SK-N-SH treated with all-trans-retinoic acid at 6 μM for 48 hours (cell line): Measurements from ENCODE around the gene ALDH4A1.

Source experiments
- ATAC-seq: fragments of 200-7000 bp; cut with Tn5 transposase; 3 replicates; pipeline ENCODE4 v1.9.1; 2020; ENCODE audit warnings: mild to moderate bottlenecking, moderate library complexity
- ARNTL ChIP-seq: fragments of 450-650 bp; formaldehyde crosslinking; IDR thresholded peaks from 2 replicates; pipeline ENCODE4 v1.5.0; 2020; ENCODE audit warnings: low read depth, mild to moderate bottlenecking, moderate library complexity, borderline replicate concordance
- BACH2 ChIP-seq: fragments of 250-450 bp; sonication (Bioruptor Pico); IDR thresholded peaks from 2 replicates; pipeline ENCODE4 v1.9.0; 2021; ENCODE audit warnings: mild to moderate bottlenecking, borderline replicate concordance
- CSDC2 ChIP-seq: fragments of 250-450 bp; sonication (Bioruptor Pico); IDR thresholded peaks from 2 replicates; pipeline ENCODE4 v1.5.0; 2020; ENCODE audit warnings: mild to moderate bottlenecking, moderate library complexity
- ESRRG ChIP-seq: fragments of 250-450 bp; sonication (Bioruptor Pico); IDR thresholded peaks from 2 replicates; pipeline ENCODE4 v1.6.1; 2021; ENCODE audit warnings: mild to moderate bottlenecking
- GLIS3 ChIP-seq: fragments of 250-450 bp; sonication (Bioruptor Pico); IDR thresholded peaks from 2 replicates; pipeline ENCODE4 v1.5.0; 2020; ENCODE audit warnings: mild to moderate bottlenecking, moderate library complexity
- OSR1 ChIP-seq: fragments of 250-450 bp; sonication (Bioruptor Pico); IDR thresholded peaks from 2 replicates; pipeline ENCODE4 v1.8.0; 2022; ENCODE audit warnings: moderate library complexity, mild to moderate bottlenecking, inconsistent platforms
- PPARA ChIP-seq: fragments of 250-450 bp; sonication (Bioruptor Pico); IDR thresholded peaks from 2 replicates; pipeline ENCODE4 v1.5.0; 2020; ENCODE audit warnings: mild to moderate bottlenecking, borderline replicate concordance
- RARB ChIP-seq: fragments of 250-450 bp; sonication (Bioruptor Pico); IDR thresholded peaks from 2 replicates; pipeline ENCODE4 v1.8.0; 2021; ENCODE audit warnings: mild to moderate bottlenecking, moderate library complexity
- SNAI2 ChIP-seq: fragments of 250-450 bp; sonication (Bioruptor Pico); IDR thresholded peaks from 2 replicates; pipeline ENCODE4 v1.5.0; 2020; ENCODE audit warnings: mild to moderate bottlenecking, moderate library complexity
- TCF4 ChIP-seq: fragments of 250-450 bp; sonication (Bioruptor Pico); IDR thresholded peaks from 2 replicates; pipeline ENCODE4 v1.8.0; 2021; ENCODE audit warnings: mild to moderate bottlenecking, moderate library complexity, borderline replicate concordance
- TOX ChIP-seq: fragments of 250-450 bp; sonication (Bioruptor Pico); IDR thresholded peaks from 2 replicates; pipeline ENCODE4 v1.8.0; 2021; ENCODE audit warnings: mild to moderate bottlenecking, moderate library complexity, borderline replicate concordance
- ZC3H10 ChIP-seq: fragments of 250-450 bp; sonication (Bioruptor Pico); IDR thresholded peaks from 2 replicates; pipeline ENCODE4 v1.5.1; 2021; ENCODE audit warnings: mild to moderate bottlenecking, moderate library complexity
- ZFP30 ChIP-seq: fragments of 450-650 bp; formaldehyde crosslinking; IDR thresholded peaks from 2 replicates; pipeline ENCODE4 v1.5.0; 2022; ENCODE audit warnings: mild to moderate bottlenecking, moderate library complexity
- ZNF565 ChIP-seq: fragments of 450-650 bp; formaldehyde crosslinking; conservative IDR thresholded peaks from 2 replicates; pipeline ENCODE4 v1.5.0; 2020; ENCODE audit warnings: low read depth, mild to moderate bottlenecking, moderate library complexity
- ZNF70 ChIP-seq: fragments of 450-650 bp; formaldehyde crosslinking; IDR thresholded peaks from 2 replicates; pipeline ENCODE4 v1.5.0; 2020; ENCODE audit warnings: mild to moderate bottlenecking, moderate library complexity
- TF ChIP-seq, protein P1 (sequence below): fragments of 250-450 bp; sonication (Bioruptor Pico); IDR thresholded peaks from 2 replicates; pipeline ENCODE4 v1.8.0; 2021; ENCODE audit warnings: low read depth, mild to moderate bottlenecking, moderate library complexity, borderline replicate concordance
- TF ChIP-seq, protein P2 (sequence below): fragments of 250-450 bp; sonication (Bioruptor Pico); IDR thresholded peaks from 2 replicates; pipeline ENCODE4 v1.5.1; 2021; ENCODE audit warnings: mild to moderate bottlenecking, moderate library complexity
- TF ChIP-seq, protein P3 (sequence below): fragments of 250-450 bp; sonication (Bioruptor Pico); IDR thresholded peaks from 2 replicates; pipeline ENCODE4 v1.8.0; 2020; ENCODE audit warnings: mild to moderate bottlenecking, moderate library complexity, borderline replicate concordance
- TF ChIP-seq, protein P4 (sequence below): fragments of 250-450 bp; sonication (Bioruptor Pico); IDR thresholded peaks from 2 replicates; pipeline ENCODE4 v1.5.0; 2020; ENCODE audit warnings: mild to moderate bottlenecking, moderate library complexity
- TF ChIP-seq, protein P5 (sequence below): fragments of 250-450 bp; sonication (Bioruptor Pico); IDR thresholded peaks from 2 replicates; pipeline ENCODE4 v1.5.1; 2020; ENCODE audit warnings: low read depth, mild to moderate bottlenecking, moderate library complexity

Gene ALDH4A1

DNA sequence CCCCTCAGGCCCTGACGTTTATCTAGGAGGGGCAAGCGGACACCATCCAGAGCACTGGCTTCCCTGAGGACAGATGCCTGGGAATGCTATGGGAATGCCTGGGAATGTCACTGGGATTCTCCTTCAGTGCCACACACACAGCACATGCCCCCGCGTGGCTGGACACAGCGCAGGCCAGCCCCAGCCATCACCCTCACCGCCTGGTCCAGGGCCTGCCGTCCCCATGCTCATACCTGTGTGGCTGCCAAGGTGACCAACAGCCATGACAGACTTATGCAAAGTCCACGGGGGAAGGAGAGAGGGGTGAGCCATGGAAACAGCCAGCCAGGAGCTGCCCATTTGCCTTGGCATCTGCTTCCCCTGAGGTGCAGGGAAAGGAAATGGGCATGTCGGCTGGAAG, 37.2 kb downstream of the ALDH4A1 start (continued):
- TF ChIP-seq, protein P1, sequence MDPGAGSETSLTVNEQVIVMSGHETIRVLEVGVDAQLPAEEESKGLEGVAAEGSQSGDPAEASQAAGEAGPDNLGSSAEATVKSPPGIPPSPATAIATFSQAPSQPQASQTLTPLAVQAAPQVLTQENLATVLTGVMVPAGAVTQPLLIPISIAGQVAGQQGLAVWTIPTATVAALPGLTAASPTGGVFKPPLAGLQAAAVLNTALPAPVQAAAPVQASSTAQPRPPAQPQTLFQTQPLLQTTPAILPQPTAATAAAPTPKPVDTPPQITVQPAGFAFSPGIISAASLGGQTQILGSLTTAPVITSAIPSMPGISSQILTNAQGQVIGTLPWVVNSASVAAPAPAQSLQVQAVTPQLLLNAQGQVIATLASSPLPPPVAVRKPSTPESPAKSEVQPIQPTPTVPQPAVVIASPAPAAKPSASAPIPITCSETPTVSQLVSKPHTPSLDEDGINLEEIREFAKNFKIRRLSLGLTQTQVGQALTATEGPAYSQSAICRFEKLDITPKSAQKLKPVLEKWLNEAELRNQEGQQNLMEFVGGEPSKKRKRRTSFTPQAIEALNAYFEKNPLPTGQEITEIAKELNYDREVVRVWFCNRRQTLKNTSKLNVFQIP (CRISPR knock-in tag), result no peak
- TF ChIP-seq ZC3H10 (no peak), PPARA (CRISPR knock-in tag) (no peak)
- TF ChIP-seq, protein P2, sequence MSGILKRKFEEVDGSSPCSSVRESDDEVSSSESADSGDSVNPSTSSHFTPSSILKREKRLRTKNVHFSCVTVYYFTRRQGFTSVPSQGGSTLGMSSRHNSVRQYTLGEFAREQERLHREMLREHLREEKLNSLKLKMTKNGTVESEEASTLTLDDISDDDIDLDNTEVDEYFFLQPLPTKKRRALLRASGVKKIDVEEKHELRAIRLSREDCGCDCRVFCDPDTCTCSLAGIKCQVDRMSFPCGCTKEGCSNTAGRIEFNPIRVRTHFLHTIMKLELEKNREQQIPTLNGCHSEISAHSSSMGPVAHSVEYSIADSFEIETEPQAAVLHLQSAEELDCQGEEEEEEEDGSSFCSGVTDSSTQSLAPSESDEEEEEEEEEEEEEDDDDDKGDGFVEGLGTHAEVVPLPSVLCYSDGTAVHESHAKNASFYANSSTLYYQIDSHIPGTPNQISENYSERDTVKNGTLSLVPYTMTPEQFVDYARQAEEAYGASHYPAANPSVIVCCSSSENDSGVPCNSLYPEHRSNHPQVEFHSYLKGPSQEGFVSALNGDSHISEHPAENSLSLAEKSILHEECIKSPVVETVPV (CRISPR knock-in tag), result no peak

DNA sequence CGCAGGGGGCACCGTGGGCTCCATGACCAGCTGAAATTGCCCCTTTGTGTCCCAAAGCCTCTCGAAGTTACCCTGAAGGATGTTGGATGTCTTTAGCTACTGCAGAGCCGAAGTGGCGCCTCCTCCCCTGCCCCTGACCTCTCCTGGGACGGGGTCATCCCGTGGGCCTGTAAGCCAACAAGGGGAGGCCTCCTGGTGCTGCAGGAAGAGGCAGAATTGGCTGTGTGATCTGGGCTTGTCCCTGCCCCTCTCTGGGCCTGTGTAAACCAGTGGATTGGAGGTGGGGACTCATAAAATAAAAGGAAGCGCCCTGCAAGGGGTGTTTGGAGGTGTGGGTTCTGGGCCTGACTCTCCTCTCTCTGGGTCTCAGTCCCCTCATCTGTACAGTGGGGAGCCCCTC, 40.8 kb downstream of the ALDH4A1 start:
- no peak for ATAC-seq
- TF ChIP-seq ZNF565 (CRISPR knock-in tag) (no peak), ESRRG (CRISPR knock-in tag) (no peak), ZC3H10 (no peak), ZFP30 (no peak), SNAI2 (CRISPR knock-in tag) (no peak), CSDC2 (CRISPR knock-in tag) (no peak), OSR1 (CRISPR knock-in tag) (no peak)

DNA sequence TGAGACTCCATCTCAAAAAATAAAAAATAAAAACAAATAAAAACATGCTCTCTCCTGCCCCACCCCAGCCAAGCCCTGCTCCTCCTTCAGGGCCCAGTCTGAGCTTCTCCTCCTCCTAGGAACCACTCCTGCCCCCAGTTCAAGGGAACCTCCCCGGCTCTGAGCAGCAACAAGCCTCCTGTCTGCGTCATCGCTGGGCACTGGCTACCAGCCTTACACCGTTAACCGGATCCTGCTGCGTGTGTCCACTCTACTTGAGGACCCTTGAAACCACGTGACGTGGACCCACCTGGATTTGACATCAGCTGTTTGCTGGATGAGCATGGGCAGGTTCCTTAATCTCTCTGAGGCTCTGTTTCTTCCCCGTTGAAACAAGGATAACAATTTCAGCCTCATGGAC, 41.3 kb downstream of the ALDH4A1 start:
- no peak for ATAC-seq
- no peak for TF ChIP-seq RARB (CRISPR knock-in tag)
- TF ChIP-seq OSR1 (CRISPR knock-in tag), result no peak
- TF ChIP-seq, protein P3, sequence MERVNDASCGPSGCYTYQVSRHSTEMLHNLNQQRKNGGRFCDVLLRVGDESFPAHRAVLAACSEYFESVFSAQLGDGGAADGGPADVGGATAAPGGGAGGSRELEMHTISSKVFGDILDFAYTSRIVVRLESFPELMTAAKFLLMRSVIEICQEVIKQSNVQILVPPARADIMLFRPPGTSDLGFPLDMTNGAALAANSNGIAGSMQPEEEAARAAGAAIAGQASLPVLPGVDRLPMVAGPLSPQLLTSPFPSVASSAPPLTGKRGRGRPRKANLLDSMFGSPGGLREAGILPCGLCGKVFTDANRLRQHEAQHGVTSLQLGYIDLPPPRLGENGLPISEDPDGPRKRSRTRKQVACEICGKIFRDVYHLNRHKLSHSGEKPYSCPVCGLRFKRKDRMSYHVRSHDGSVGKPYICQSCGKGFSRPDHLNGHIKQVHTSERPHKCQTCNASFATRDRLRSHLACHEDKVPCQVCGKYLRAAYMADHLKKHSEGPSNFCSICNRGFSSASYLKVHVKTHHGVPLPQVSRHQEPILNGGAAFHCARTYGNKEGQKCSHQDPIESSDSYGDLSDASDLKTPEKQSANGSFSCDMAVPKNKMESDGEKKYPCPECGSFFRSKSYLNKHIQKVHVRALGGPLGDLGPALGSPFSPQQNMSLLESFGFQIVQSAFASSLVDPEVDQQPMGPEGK (CRISPR knock-in tag), result no peak
- TF ChIP-seq TOX (CRISPR knock-in tag), result no peak
- no peak for TF ChIP-seq GLIS3
- no peak for TF ChIP-seq ARNTL (CRISPR knock-in tag)
- no peak for TF ChIP-seq ESRRG (CRISPR knock-in tag)

DNA sequence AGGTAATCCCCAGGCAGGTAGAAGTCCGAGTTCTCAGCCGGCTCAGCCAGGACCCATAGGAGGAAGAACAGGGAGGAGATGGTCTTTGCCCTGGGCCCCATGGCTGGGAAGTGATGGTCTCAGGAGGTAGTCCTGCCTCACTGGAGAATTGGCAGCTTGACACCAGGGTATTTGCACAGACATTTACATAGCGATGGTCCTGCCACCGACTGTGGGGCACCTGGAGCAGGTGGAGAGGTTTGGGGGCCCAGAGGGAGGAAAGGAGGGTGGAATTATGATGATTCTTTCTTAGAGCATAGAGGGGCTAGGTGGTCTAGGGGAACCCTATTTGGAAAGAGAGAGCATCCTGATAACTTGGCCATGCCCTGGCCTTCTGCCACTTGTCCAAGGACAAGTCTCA, 42.8 kb downstream of the ALDH4A1 start, which contains the start of gene TAS1R2:
TAS1R2 (minus strand) TSS at position 101 of the 400 bp plus-strand sequence; CDS start at position 101, 0 bp downstream.
- TF ChIP-seq ZFP30 (no peak), ZNF565 (CRISPR knock-in tag) (no peak), ARNTL (CRISPR knock-in tag) (no peak), TOX (CRISPR knock-in tag) (no peak), ESRRG (CRISPR knock-in tag) (no peak)
- TF ChIP-seq, protein P4, sequence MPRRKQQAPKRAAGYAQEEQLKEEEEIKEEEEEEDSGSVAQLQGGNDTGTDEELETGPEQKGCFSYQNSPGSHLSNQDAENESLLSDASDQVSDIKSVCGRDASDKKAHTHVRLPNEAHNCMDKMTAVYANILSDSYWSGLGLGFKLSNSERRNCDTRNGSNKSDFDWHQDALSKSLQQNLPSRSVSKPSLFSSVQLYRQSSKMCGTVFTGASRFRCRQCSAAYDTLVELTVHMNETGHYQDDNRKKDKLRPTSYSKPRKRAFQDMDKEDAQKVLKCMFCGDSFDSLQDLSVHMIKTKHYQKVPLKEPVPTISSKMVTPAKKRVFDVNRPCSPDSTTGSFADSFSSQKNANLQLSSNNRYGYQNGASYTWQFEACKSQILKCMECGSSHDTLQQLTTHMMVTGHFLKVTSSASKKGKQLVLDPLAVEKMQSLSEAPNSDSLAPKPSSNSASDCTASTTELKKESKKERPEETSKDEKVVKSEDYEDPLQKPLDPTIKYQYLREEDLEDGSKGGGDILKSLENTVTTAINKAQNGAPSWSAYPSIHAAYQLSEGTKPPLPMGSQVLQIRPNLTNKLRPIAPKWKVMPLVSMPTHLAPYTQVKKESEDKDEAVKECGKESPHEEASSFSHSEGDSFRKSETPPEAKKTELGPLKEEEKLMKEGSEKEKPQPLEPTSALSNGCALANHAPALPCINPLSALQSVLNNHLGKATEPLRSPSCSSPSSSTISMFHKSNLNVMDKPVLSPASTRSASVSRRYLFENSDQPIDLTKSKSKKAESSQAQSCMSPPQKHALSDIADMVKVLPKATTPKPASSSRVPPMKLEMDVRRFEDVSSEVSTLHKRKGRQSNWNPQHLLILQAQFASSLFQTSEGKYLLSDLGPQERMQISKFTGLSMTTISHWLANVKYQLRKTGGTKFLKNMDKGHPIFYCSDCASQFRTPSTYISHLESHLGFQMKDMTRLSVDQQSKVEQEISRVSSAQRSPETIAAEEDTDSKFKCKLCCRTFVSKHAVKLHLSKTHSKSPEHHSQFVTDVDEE (CRISPR knock-in tag), result no peak
- TF ChIP-seq, all 23 proteins: peak for 0

DNA sequence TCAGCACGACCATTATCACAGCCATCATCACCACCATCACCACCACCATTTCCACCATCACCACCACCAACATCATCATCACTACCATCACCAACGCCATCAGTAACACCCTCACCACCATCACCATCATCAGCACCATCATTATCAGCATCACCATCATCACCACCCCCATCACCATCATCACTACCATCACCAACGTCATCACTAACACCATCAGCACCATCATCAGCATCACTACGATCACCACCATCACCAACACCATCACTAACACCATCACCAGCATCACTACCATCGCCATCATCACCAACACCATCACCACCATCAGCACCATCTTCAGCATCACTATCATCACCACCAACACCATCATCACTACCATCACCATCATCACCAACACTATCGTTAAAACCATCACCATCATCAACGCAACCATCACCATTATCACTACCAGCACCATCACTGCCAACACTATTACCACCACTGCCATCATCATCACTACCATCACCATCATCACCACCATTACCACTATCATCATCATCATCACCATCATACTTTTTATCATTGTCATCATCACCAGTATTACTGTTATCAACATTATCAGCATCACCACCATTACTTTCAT, 44.2 kb downstream of the ALDH4A1 start:
- no peak for ATAC-seq
- TF ChIP-seq ZNF70, result no peak
- TF ChIP-seq, protein P5, sequence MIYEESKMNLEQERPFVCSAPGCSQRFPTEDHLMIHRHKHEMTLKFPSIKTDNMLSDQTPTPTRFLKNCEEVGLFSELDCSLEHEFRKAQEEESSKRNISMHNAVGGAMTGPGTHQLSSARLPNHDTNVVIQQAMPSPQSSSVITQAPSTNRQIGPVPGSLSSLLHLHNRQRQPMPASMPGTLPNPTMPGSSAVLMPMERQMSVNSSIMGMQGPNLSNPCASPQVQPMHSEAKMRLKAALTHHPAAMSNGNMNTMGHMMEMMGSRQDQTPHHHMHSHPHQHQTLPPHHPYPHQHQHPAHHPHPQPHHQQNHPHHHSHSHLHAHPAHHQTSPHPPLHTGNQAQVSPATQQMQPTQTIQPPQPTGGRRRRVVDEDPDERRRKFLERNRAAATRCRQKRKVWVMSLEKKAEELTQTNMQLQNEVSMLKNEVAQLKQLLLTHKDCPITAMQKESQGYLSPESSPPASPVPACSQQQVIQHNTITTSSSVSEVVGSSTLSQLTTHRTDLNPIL, result no peak
- no peak for TF ChIP-seq BACH2 (CRISPR knock-in tag)
- TF ChIP-seq SNAI2 (CRISPR knock-in tag), result no peak
- TF ChIP-seq RARB (CRISPR knock-in tag), result no peak
- no peak for TF ChIP-seq CSDC2 (CRISPR knock-in tag)
- TF ChIP-seq ESRRG (CRISPR knock-in tag), result no peak
- TF ChIP-seq ARNTL (CRISPR knock-in tag), result no peak
- no peak for TF ChIP-seq PPARA (CRISPR knock-in tag)
- no peak for TF ChIP-seq ZC3H10
- no peak for TF ChIP-seq TCF4 (CRISPR knock-in tag)
- TF ChIP-seq, all 23 proteins: peak for 0

More for the DNA sequence above, 42.8 kb downstream of the ALDH4A1 start, which contains the start of gene TAS1R2:
- no peak for ATAC-seq
